Measurements from ENCODE around the gene ERCC5. TPM values are rescaled to one million over a fixed set of nuclear protein-coding genes. Genes with fewer than 3 reads are reported as not detected.

ERCC5 gene
- total and polyA plus RNA-seq, 9 of the 15 experiments (the other 6 are each of a cell fraction or from before 2014, with no cell fraction given): 7.4 to 43.1 (median 33.9) TPM

DNA sequence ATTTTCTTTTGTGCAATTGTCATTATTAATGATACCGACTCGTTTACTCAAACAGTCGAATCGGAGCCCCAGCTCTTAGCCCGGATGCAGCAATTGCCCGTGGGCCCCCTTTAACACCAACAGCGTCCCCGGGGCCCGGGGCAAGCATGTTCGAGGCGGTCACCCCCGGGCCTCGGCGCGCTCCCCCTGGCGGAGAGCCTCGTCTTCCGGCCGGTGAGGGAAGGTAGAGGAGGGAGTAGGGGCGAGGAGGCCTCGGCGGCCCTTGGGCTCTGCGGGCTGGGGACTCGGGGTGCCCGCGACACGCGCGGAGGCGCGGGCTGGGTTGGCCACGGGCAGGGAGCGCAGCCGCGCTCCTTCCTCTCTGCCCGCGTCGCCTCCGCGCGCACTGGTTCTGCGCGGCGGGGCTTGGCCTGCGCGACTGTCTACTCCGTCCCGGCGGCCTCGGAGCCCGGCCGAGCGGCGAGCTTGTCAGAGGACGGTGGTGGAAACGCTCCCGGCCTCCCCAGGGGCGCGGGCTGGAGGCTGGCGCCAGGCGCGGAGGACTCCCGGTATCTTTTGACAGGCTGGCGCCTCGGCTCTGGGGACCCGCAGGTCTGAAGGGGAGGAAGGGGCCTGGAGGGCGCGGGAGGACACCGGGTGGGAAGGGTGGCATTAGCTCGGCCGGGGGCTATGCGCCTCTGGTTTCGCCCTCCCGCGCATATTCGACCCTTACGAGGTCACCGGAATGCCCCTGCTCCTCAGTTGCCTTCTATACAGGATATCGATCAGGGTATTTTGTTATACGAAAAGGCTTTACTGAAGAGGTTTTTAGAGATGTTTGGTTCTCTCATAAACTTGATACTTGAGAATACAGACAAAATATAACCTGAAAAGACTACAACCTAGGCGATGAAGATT lies 45.4 kb upstream of the ERCC5 start (continued):
- TF ChIP-seq, protein P1, sequence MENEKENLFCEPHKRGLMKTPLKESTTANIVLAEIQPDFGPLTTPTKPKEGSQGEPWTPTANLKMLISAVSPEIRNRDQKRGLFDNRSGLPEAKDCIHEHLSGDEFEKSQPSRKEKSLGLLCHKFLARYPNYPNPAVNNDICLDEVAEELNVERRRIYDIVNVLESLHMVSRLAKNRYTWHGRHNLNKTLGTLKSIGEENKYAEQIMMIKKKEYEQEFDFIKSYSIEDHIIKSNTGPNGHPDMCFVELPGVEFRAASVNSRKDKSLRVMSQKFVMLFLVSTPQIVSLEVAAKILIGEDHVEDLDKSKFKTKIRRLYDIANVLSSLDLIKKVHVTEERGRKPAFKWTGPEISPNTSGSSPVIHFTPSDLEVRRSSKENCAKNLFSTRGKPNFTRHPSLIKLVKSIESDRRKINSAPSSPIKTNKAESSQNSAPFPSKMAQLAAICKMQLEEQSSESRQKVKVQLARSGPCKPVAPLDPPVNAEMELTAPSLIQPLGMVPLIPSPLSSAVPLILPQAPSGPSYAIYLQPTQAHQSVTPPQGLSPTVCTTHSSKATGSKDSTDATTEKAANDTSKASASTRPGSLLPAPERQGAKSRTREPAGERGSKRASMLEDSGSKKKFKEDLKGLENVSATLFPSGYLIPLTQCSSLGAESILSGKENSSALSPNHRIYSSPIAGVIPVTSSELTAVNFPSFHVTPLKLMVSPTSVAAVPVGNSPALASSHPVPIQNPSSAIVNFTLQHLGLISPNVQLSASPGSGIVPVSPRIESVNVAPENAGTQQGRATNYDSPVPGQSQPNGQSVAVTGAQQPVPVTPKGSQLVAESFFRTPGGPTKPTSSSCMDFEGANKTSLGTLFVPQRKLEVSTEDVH (IDR thresholded peaks at IDR 0.05; ENCODE audit: low read depth, partially characterized antibody): no peak
- TF ChIP-seq ZNF239 (CRISPR knock-in tag; IDR thresholded peaks at IDR 0.05) (no peak), DIDO1 (tag; IDR thresholded peaks at IDR 0.05; ENCODE audit: low read depth) (no peak), SMAD4 (CRISPR knock-in tag; conservative IDR thresholded peaks at IDR 0.05) (no peak), CC2D1A (IDR thresholded peaks at IDR 0.05) (no peak), XRCC4 (IDR thresholded peaks at IDR 0.05; ENCODE audit: extremely low read depth, insufficient read depth, insufficient read length) (no peak), ADNP (tag; IDR thresholded peaks at IDR 0.05) (no peak), ZBTB7A (IDR thresholded peaks at IDR 0.05; ENCODE audit: borderline replicate concordance, control insufficient read depth, low read depth, low read length) (peak; percentile 13; the same call in 1 of the 2 replicates), NRF1 (conservative IDR thresholded peaks at IDR 0.05 in 1 of 2, IDR thresholded peaks at IDR 0.05 in 1 of 2) (peak; percentile 18 to 38; a peak in 3 of 4 replicates), FOXK2 (conservative IDR thresholded peaks at IDR 0.05 in 1 of 2, IDR thresholded peaks at IDR 0.05 in 1 of 2; ENCODE audit: low read depth in 2 of 2) (no peak), ZNF696 (CRISPR knock-in tag; conservative IDR thresholded peaks at IDR 0.05) (no peak), DACH1 (IDR thresholded peaks at IDR 0.05; ENCODE audit: partially characterized antibody) (no peak)
- TF ChIP-seq, protein P2, sequence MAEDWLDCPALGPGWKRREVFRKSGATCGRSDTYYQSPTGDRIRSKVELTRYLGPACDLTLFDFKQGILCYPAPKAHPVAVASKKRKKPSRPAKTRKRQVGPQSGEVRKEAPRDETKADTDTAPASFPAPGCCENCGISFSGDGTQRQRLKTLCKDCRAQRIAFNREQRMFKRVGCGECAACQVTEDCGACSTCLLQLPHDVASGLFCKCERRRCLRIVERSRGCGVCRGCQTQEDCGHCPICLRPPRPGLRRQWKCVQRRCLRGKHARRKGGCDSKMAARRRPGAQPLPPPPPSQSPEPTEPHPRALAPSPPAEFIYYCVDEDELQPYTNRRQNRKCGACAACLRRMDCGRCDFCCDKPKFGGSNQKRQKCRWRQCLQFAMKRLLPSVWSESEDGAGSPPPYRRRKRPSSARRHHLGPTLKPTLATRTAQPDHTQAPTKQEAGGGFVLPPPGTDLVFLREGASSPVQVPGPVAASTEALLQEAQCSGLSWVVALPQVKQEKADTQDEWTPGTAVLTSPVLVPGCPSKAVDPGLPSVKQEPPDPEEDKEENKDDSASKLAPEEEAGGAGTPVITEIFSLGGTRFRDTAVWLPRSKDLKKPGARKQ (CRISPR knock-in tag; IDR thresholded peaks at IDR 0.05): no peak
- TF ChIP-seq, protein P3, sequence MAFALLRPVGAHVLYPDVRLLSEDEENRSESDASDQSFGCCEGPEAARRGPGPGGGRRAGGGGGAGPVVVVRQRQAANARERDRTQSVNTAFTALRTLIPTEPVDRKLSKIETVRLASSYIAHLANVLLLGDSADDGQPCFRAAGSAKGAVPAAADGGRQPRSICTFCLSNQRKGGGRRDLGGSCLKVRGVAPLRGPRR (CRISPR knock-in tag; IDR thresholded peaks at IDR 0.05): no peak
- TF ChIP-seq, protein P4, sequence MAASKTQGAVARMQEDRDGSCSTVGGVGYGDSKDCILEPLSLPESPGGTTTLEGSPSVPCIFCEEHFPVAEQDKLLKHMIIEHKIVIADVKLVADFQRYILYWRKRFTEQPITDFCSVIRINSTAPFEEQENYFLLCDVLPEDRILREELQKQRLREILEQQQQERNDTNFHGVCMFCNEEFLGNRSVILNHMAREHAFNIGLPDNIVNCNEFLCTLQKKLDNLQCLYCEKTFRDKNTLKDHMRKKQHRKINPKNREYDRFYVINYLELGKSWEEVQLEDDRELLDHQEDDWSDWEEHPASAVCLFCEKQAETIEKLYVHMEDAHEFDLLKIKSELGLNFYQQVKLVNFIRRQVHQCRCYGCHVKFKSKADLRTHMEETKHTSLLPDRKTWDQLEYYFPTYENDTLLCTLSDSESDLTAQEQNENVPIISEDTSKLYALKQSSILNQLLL (CRISPR knock-in tag; IDR thresholded peaks at IDR 0.05; ENCODE audit: borderline replicate concordance): no peak

All from K562 (cell line).